Breast epithelium (tissue), 4 donors: ENCODE results near the gene TMCC1. TPM values are rescaled to one million over a fixed set of nuclear protein-coding genes. Genes with fewer than 3 reads are reported as not detected.

Experiments used
- DNase-seq, 2 donors: peaks; one replicate each; pipeline ENCODE4 v3.0.0-alpha.2; 2019; ENCODE audit warnings: low spot score in 2 of 2
- H3K27ac ChIP-seq, 2 donors: fragments of 200-600 bp; sonication (generic) in 1 of 2; one replicate each; pipeline ENCODE4 v1.5.1; 2016 to 2019; ENCODE audit warnings: mild to moderate bottlenecking in 1 of 2
- H3K27me3 ChIP-seq, 2 donors: fragments of 200-600 bp; sonication (generic) in 1 of 2; one replicate each; pipeline versions ENCODE4 v1.5.1 to v1.6.0; 2017 to 2019; ENCODE audit warnings: control low read depth in 1 of 2, mild to moderate bottlenecking in 1 of 2
- H3K36me3 ChIP-seq: fragments of 200-600 bp; one replicate; pipeline ENCODE4 v1.5.1; 2019
- H3K4me1 ChIP-seq, 2 donors: fragments of 200-600 bp; sonication (generic); one replicate each; pipeline ENCODE4 v1.5.1; 2016 to 2019; ENCODE audit warnings: control low read depth in 1 of 2
- H3K4me3 ChIP-seq, 3 donors: fragments of 200-600 bp; sonication (generic); 1 replicate in 2 of 3; 2 replicates in 1 of 3; pipeline ENCODE4 v1.5.1; 2016 to 2019; ENCODE audit warnings: mild to moderate bottlenecking in 3 of 3, moderate library complexity in 2 of 3
- H3K9me3 ChIP-seq, 2 donors: fragments of 200-600 bp; sonication (generic) in 1 of 2; one replicate each; pipeline ENCODE4 v1.5.1; 2016 to 2019; ENCODE audit warnings: control low read depth in 1 of 2
- POLR2A ChIP-seq: fragments of 450-650 bp; IDR thresholded peaks from one replicate; pipeline ENCODE4 v1.6.1; 2016; ENCODE audit warnings: antibody characterized with exemption, mild to moderate bottlenecking, moderate library complexity
- POLR2AphosphoS5 ChIP-seq, 3 donors: sonication (generic); formaldehyde crosslinking; IDR thresholded peaks; one replicate each; pipeline ENCODE4 v1.6.1; 2017; ENCODE audit warnings: antibody characterized with exemption in 3 of 3
- intact Hi-C: fragments of 100-400 bp; cut with DNase I; formaldehyde crosslinking; loops from one replicate; pipeline ENCODE4 v1.15.1; 2023; ENCODE audit warnings: low total_unique reads
- total RNA-seq, 3 donors: library from RNA; depleted of rRNA; stranded (reverse); fragments of >200 nt; gene quantifications; one replicate each; pipeline ENCODE4 v1.1.0, GENCODE V29; 2016
- TF ChIP-seq, protein P1 (sequence below), 3 donors: fragments of 450-650 bp; IDR thresholded peaks; one replicate each; pipeline ENCODE4 v1.5.1; 2016 to 2017; ENCODE audit warnings: antibody characterized with exemption in 3 of 3, mild to moderate bottlenecking in 3 of 3, moderate library complexity in 3 of 3

Gene TMCC1
- total RNA-seq, 3 donors from 2014 or later = 29.4 to 48.1 (median 29.8) TPM

DNA sequence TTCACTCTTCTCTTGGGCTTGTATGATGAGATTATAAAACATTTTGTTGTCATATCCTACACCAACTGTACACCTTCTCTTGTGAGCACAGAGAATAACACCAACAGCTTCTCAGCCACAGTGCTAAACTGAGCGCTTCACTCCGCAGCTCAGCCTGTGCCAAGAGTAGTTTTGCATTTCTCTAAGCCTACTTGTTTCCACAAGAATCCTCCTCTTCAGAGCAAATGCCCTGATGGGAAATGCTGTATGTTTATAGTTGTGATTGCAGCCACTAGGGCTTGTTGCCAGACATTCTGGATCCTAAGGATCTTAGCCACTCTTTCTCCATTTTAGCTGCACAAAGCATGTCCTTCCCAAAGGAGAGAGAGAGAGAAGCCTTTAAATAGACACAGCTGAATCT lies 148.3 kb downstream of the TMCC1 start:
- Histone ChIP-seq H3K4me3 (no peak overlapping the region), H3K4me1 (no peaks in the 10 kb centered on the region), H3K36me3 (no peaks in the 10 kb centered on the region), H3K27me3 (no peaks in the 10 kb centered on the region), H3K9me3 (no peaks in the 10 kb centered on the region), H3K27ac (no peak overlapping the region)
- no peak for DNase-seq
- TF ChIP-seq POLR2A (no peak), POLR2AphosphoS5 (IDR thresholded peaks at IDR 0.05) (no peak)
- TF ChIP-seq, protein P1, sequence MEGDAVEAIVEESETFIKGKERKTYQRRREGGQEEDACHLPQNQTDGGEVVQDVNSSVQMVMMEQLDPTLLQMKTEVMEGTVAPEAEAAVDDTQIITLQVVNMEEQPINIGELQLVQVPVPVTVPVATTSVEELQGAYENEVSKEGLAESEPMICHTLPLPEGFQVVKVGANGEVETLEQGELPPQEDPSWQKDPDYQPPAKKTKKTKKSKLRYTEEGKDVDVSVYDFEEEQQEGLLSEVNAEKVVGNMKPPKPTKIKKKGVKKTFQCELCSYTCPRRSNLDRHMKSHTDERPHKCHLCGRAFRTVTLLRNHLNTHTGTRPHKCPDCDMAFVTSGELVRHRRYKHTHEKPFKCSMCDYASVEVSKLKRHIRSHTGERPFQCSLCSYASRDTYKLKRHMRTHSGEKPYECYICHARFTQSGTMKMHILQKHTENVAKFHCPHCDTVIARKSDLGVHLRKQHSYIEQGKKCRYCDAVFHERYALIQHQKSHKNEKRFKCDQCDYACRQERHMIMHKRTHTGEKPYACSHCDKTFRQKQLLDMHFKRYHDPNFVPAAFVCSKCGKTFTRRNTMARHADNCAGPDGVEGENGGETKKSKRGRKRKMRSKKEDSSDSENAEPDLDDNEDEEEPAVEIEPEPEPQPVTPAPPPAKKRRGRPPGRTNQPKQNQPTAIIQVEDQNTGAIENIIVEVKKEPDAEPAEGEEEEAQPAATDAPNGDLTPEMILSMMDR (IDR thresholded peaks at IDR 0.05) = no peak
- intact Hi-C loops = no loop called here

DNA sequence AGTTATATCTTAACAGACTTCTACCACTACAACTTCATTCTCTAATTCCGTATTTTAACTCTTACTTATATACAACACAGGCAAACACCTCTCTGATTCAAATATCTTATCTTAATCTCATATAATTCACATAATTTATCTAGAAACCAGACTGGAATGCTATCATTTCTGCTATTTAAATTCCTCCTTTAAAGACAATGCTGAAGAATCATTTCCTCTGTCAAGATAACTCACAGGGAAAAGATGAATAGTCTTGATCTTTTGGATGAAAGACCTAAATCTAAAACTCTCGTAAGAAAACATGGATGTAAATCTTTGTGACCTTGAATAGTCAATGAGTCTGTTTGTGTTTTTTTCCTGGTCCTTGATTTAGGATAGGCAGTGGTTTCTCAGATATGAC lies 151.7 kb downstream of the TMCC1 start:
- Histone ChIP-seq H3K9me3 (no peaks in the 10 kb centered on the region), H3K27ac (no peak overlapping the region), H3K27me3 (no peaks in the 10 kb centered on the region), H3K4me3 (no peak overlapping the region), H3K36me3 (no peaks in the 10 kb centered on the region), H3K4me1 (no peaks in the 10 kb centered on the region)
- TF ChIP-seq, protein P1 (IDR thresholded peaks at IDR 0.05) = no peak
- no peak for TF ChIP-seq POLR2AphosphoS5 (IDR thresholded peaks at IDR 0.05)
- no peak for TF ChIP-seq POLR2A
- intact Hi-C loops = no loop called here
- no peak for DNase-seq

DNA sequence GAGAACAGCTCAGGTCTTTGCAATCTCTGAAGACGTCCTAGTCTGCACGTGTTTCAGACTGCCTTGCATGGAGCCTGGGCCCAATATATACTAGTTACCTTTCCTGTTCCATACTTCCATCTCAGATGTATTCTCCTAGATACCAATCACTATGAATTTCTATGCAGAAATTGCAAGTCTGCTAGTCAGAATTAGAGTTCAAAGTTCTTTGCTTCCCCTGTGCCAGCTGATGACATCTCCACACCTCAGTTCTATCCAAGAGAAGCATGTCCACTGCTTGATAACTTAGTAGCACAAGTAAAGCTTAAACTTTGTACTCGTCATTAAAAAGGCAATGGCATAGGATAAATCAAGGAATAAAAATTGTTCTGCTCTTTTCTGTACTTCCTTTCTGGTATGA lies 153.4 kb downstream of the TMCC1 start:
- Histone ChIP-seq H3K27me3 (no peaks in the 10 kb centered on the region), H3K4me1 (no peaks in the 10 kb centered on the region), H3K9me3 (no peaks in the 10 kb centered on the region), H3K4me3 (no peak overlapping the region), H3K27ac (no peak overlapping the region), H3K36me3 (no peaks in the 10 kb centered on the region)
- no peak for DNase-seq
- intact Hi-C loops = no loop called here
- no peak for TF ChIP-seq POLR2A
- no peak for TF ChIP-seq POLR2AphosphoS5 (IDR thresholded peaks at IDR 0.05)
- TF ChIP-seq, protein P1 (IDR thresholded peaks at IDR 0.05) = no peak

DNA sequence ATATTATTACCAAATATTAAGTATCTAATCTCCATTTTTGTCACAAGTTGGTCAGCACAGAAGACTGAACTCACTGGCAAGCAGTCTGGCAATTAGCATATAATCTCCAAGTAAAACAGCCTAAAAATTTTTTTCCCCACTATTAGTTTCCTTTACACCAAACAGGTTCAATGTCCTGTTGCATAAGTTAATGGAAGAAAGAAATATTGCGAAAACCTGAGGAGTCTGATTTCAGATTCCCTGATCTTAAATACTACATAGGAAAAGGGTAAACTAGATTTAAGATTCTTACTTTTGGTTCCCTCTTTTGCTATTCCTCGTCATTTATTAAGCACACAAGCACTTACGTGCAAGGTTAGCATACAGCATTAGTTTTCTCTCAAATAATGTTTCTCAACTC lies 153.9 kb downstream of the TMCC1 start:
- intact Hi-C loops = no loop called here
- TF ChIP-seq POLR2AphosphoS5 (IDR thresholded peaks at IDR 0.05) (no peak), POLR2A (no peak)
- TF ChIP-seq, protein P1 (IDR thresholded peaks at IDR 0.05) = no peak

DNA sequence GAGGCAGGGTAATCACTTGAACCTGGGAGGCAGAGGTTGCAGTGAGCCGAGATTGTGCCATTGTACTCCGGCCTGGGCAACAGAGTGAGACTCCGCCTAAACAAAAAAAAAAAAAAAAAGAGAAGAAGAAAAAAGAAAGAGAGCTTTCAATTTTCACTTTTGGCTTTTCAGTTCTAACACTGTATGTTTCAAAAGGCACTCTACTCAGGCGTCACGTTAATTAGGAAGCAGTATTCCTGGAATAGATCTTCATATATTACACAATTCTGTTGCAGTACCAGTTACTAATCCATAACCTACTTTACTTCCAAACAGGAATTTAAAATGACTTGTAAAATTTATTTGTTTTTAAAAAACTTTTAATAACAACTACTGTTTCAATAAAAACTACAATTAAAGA lies 155.3 kb downstream of the TMCC1 start:
- no peak for DNase-seq
- Histone ChIP-seq H3K4me1 (no peaks in the 10 kb centered on the region), H3K36me3 (no peaks in the 10 kb centered on the region), H3K27me3 (no peaks in the 10 kb centered on the region), H3K27ac (no peak overlapping the region), H3K9me3 (no peaks in the 10 kb centered on the region), H3K4me3 (no peak overlapping the region)
- intact Hi-C loops = no loop called here
- TF ChIP-seq POLR2A (no peak), POLR2AphosphoS5 (IDR thresholded peaks at IDR 0.05) (no peak)
- TF ChIP-seq, protein P1 (IDR thresholded peaks at IDR 0.05) = no peak

More for the DNA sequence above, 153.9 kb downstream of the TMCC1 start:
- Histone ChIP-seq H3K27me3 (no peaks in the 10 kb centered on the region), H3K4me3 (no peak overlapping the region), H3K27ac (no peak overlapping the region), H3K4me1 (no peaks in the 10 kb centered on the region), H3K36me3 (no peaks in the 10 kb centered on the region), H3K9me3 (no peaks in the 10 kb centered on the region)
- DNase-seq = no peak
